Nephron (organoid): ENCODE data around the gene RRP7A.
"Not testable (repeated sequence)": the region's sequence is repeated elsewhere in the genome, so short reads cannot be mapped to it uniquely, and the experiment has no call there.

Experiments
- H3K27ac Mint-ChIP-seq, 3 experiments: 2 replicates each; pipeline ENCODE4 v1.8.0; 2020; ENCODE audit warnings: mixed read lengths in 3 of 3, mild to moderate bottlenecking in 2 of 3, moderate library complexity in 1 of 3
- H3K27me3 Mint-ChIP-seq: 2 replicates; pipeline ENCODE4 v1.8.0; 2021; ENCODE audit warnings: low read depth, mild to moderate bottlenecking, moderate library complexity, mixed read lengths
- H3K36me3 Mint-ChIP-seq: 2 replicates; pipeline ENCODE4 v1.8.0; 2020; ENCODE audit warnings: low read depth, mixed read lengths
- H3K4me1 Mint-ChIP-seq: 2 replicates; pipeline ENCODE4 v1.8.0; 2020; ENCODE audit warnings: mixed read lengths
- H3K4me3 Mint-ChIP-seq, 3 experiments: 2 replicates each; pipeline ENCODE4 v1.8.0; 2020; ENCODE audit warnings: mild to moderate bottlenecking in 3 of 3, mixed read lengths in 3 of 3, moderate library complexity in 2 of 3
- H3K9me3 Mint-ChIP-seq: 2 replicates; pipeline ENCODE4 v1.8.0; 2020; ENCODE audit warnings: mixed read lengths
- TF ChIP-seq, protein P1 (sequence below), 3 experiments: fragments of 200-600 bp; sonication (generic); IDR thresholded peaks; one replicate each; pipeline ENCODE4 v1.5.0; 2021; ENCODE audit warnings: antibody characterized with exemption in 3 of 3; ENCODE audit not compliant: unreplicated experiment in 3 of 3

RRP7A gene

DNA sequence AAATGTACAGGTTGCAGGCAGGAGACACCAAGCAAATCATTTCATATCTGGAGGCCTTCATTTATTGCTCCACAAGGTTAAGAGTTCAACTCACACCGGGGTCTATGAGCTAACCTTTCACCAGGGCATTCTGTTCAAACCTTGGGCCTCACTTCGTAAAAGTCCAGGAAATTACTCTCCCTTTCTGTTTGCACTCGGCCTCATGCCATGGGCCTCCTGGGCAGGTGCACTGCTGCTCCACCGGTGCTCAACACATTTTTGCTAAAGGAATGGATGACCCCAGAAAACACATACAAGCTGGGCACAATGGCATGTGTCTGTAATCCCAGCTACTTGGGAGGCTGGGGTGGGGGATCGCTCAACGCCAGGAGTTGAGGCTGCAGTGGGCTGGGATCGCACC, 16.6 kb upstream of the RRP7A start:
- Mint-ChIP-seq H3K36me3 (no peaks in the 10 kb centered on the region), H3K27ac (no peak overlapping the region), H3K27me3 (peaks cover 6% of the 10 kb centered on the region), H3K9me3 (no peaks in the 10 kb centered on the region), H3K4me3 (no peak overlapping the region), H3K4me1 (peaks cover 4% of the 10 kb centered on the region)
- TF ChIP-seq, protein P1, sequence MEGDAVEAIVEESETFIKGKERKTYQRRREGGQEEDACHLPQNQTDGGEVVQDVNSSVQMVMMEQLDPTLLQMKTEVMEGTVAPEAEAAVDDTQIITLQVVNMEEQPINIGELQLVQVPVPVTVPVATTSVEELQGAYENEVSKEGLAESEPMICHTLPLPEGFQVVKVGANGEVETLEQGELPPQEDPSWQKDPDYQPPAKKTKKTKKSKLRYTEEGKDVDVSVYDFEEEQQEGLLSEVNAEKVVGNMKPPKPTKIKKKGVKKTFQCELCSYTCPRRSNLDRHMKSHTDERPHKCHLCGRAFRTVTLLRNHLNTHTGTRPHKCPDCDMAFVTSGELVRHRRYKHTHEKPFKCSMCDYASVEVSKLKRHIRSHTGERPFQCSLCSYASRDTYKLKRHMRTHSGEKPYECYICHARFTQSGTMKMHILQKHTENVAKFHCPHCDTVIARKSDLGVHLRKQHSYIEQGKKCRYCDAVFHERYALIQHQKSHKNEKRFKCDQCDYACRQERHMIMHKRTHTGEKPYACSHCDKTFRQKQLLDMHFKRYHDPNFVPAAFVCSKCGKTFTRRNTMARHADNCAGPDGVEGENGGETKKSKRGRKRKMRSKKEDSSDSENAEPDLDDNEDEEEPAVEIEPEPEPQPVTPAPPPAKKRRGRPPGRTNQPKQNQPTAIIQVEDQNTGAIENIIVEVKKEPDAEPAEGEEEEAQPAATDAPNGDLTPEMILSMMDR (IDR thresholded peaks at IDR 0.05; ENCODE audit: unreplicated experiment in 3 of 3), result no peak

DNA sequence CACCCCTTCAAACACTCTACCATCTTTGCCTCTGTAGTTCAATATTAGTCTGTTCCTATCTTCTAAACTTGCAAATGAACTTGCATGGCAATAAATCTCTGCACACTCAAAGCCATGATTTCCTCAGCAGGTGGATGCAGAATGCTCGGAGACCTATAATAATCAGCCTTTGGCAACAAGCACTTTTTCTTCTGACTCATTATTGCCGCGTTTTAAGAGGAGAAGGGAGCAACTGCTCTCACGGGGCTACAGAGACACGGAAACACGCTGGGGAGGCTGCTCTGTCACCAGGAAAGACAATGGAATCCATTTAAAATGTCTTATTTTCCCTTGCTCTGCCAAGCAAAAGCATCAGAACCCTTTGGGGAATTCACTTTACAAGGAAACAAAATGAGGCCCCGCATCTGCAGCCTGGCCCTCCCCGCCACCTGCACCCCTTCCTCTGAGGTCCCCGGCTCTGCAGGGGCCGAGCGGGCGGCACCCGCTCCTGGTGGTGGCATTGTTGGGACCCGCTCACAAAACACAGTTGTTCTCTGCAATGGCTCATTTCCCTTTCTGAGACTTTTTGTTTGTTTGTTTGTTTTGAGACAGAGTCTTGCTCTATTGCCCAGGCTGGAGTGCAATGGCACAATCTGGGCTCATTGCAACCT, 15.6 kb upstream of the RRP7A start:
- H3K4me3 Mint-ChIP-seq, H3K36me3 Mint-ChIP-seq, H3K4me1 Mint-ChIP-seq, H3K27ac Mint-ChIP-seq, H3K27me3 Mint-ChIP-seq, H3K9me3 Mint-ChIP-seq: not testable (repeated sequence)

DNA sequence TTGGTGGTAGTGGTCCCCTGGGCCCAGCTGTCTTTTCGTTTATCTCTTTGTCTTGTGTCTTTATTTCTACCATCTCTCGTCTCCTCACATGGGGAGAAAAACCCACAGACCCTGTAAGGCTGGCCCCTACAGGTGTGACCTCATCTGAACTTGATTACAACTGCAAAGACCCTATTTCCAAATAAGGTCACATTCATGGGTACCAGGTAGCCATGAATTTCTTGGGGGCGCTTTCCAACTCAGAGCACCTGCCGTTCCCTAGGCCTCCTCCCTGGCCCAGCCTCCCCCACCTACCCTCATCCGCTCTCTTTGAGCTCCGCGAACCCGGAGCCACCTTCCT, 14.0 kb upstream of the RRP7A start:
- TF ChIP-seq, protein P1 (IDR thresholded peaks at IDR 0.05; ENCODE audit: unreplicated experiment in 3 of 3), result no peak
- Mint-ChIP-seq H3K36me3 (no peaks in the 10 kb centered on the region), H3K27ac (peak overlapping the region in 1 of 3 experiments; percentile 2), H3K27me3 (peaks cover 24% of the 10 kb centered on the region), H3K4me3 (no peak overlapping the region), H3K4me1 (peaks cover 4% of the 10 kb centered on the region), H3K9me3 (no peaks in the 10 kb centered on the region)

DNA sequence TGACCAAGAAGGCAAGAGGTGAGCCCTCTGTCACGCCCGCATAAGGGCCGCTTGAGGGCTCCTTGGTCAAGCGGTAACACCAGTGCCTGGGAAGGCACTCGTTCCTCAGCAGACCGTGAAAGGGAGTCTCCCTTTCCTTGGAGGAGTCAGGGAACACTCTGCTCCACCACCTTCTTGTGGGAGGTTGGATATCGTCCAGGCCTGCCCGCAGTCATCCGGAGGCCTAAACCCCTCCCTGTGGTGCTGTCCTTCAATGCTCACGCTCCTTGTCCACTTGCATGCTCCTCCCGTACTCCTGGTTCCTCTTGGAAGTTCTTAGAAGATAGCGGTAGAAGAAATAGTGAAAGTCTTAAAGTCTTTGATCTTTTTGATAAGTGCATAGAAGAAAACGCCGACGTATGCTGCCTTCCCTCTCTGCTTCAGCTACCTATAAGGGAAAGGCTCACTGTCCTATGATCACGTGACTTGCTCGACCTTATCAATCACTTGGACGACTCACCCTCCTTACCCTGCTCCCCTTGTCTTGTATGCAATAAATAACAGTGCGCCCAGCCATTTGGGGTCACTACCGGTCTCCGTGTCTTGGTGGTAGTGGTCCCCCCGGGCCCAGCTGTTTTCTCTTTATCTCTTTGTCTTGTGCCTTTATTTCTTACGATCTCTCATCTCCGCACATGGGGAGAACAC, 11.9 kb upstream of the RRP7A start:
- not testable (repeated sequence) for H3K4me1 Mint-ChIP-seq, H3K36me3 Mint-ChIP-seq, H3K4me3 Mint-ChIP-seq, H3K9me3 Mint-ChIP-seq, H3K27ac Mint-ChIP-seq
- H3K27me3 Mint-ChIP-seq, result peaks cover 34% of the 10 kb centered on the region

DNA sequence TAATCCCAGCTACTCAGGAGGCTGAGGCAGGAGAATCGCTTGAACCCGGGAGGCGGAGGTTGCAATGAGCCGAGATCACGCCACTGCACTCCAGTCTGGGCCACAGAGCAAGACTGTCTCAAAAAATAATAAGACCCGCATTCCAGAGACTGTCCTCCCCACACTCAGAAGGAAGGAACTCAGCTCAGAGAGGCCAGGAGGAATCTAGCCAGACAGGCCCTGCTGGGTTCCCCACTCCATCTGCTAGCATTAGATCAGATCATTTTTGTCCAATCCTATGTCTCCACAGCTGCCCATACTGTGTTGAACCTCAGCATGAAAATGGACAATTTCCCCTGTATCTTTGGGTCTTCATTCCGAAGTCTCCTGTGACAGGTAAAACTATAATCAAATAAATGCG, 9.8 kb upstream of the RRP7A start:
- H3K4me3 Mint-ChIP-seq, H3K4me1 Mint-ChIP-seq, H3K9me3 Mint-ChIP-seq, H3K27ac Mint-ChIP-seq, H3K36me3 Mint-ChIP-seq: not testable (repeated sequence)
- H3K27me3 Mint-ChIP-seq, result peaks cover 35% of the 10 kb centered on the region

DNA sequence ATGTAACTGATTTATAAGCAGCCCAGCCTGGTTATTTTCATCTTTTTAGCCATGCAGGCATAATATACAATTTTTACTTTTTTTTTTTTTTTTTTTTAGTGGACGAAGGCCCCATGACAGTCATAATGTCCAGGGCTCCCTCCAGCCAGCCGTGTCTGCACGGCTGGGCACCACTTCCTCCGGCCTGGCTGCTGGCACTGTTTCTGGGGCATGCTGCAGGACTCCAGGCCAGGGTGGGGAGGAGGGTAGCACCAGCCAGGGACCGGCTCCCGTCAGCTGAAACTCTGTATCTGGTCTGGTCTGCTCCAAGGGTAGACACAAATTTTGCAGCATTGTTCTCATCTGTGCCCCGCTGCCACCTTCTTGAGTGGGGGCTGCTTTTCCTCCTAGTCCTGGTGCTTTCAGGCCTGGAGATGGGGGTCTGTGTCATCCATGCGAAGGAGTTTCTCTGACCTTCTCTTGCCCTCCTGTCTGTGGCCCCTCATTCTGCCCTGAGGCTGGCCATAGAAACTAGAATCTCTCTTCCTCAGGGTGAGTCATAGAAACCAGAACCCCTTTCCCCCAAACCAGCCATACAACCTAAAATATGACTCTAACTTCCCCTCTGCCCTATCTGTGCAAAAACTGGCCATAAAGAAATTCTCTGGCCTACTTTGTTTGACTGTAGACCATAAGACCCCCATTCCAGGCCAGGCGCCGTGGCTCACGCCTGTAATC, 9.2 kb upstream of the RRP7A start:
- no peak overlapping the region for H3K27ac Mint-ChIP-seq
- H3K4me1 Mint-ChIP-seq, result no peaks in the 10 kb centered on the region
- H3K9me3 Mint-ChIP-seq, result no peaks in the 10 kb centered on the region
- peaks cover 35% of the 10 kb centered on the region for H3K27me3 Mint-ChIP-seq
- H3K36me3 Mint-ChIP-seq, result no peaks in the 10 kb centered on the region
- TF ChIP-seq, protein P1 (IDR thresholded peaks at IDR 0.05; ENCODE audit: unreplicated experiment in 3 of 3), result no peak
- no peak overlapping the region for H3K4me3 Mint-ChIP-seq

DNA sequence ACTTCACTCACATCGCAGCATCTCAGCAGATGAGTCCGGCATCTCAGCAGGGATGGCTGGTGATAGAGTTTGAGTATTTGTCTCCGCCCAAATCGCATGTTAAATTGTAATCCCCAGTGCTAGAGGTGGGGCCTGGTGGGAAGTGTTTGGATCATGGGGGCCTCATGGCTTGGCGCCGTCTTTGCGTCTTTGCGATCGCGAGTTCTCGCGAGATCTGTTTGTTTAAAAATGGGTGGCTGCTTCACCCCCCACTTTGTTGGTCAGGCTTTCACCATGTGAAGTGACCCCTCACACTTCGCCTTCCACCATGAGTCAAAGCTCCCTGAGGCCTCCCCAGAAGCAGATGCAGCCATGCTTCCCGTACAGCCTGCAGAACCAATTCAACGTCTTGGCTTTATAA, 3.0 kb upstream of the RRP7A start:
- TF ChIP-seq, protein P1 (IDR thresholded peaks at IDR 0.05; ENCODE audit: unreplicated experiment in 3 of 3), result no peak
- peaks cover 3% of the 10 kb centered on the region for H3K36me3 Mint-ChIP-seq
- no peaks in the 10 kb centered on the region for H3K9me3 Mint-ChIP-seq
- H3K4me3 Mint-ChIP-seq, result peak overlapping the region; percentile 53 to 78 (median 68)
- H3K4me1 Mint-ChIP-seq, result peaks cover 18% of the 10 kb centered on the region
- peaks cover 13% of the 10 kb centered on the region for H3K27me3 Mint-ChIP-seq
- H3K27ac Mint-ChIP-seq, result peak overlapping the region in 1 of 3 experiments; percentile 35
